ENCODE data around the gene PAQR5. TPM values are rescaled to one million over a fixed set of nuclear protein-coding genes. Genes with fewer than 3 reads are reported as not detected.

Gene PAQR5
- total RNA-seq, 1 donor, result under 0.01 TPM

DNA sequence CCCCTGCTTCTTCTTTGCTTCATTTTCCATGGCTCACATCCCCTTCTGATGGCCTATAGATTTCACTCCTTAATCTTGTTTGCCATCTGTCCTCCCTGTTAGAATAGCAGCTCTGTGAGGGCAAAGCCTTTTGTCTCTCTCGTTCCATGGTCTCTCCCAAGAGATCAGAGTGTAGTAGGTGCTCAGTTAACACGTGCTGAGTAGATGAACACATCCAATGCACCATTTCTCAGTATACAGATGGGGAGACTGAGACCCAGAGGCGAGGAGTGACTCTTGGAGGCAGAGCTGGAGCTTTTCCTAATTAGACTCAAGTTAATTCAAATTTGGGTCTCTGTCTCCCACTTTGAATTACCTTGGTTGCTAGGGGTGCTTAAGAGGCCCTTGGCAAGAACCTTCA, 4.2 kb downstream of the PAQR5 start:
- Histone ChIP-seq H3K4me3 (ENCODE audit: low read length) (no peak overlapping the region), H3K9me3 (ENCODE audit: low read depth, low read length) (no peaks in the 10 kb centered on the region), H3K27me3 (ENCODE audit: insufficient read depth, low read length) (peaks cover 23% of the 10 kb centered on the region), H3K4me1 (ENCODE audit: insufficient read depth, low read length) (peaks cover 5% of the 10 kb centered on the region)

DNA sequence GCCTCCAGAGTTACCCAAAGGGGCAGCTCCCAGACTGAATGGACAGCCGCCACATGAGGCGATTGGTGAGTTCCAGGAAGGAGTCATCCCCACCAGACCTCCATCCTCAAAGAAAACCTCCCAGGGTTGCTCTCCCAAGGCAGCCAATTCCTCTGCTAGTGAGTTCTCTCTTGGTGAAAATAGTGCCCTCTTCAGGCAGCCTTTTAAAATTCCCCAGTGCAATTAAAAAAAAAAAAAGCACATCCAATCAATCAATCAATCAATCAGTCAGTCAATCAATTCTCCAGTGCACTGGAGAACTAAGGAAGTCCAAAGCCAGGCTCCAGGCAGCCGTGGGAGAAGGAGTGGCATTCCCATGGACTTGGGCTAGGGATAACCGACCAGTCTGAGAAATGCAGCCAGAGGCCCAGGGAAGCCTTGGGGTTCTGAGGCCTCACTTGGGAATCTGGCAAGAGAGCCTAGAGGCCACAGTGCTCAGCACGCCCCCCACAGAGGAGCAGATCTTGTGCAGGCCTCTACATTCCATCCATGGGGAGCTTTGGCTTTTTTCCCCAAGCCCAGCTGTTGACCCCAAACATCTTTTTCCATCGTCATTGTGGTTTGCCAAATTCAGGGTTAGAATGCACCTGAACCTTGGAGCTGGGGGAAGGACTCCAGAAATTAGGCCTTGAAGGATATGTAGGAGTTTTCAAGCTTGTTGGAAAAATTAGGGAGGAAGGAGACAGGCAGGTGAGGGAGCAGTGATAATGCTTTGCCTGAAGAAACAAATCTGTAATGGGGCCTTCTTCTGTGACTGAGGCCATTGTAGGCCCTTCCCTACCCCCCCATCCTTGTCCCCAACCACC, 4.8 kb downstream of the PAQR5 start:
- Histone ChIP-seq H3K9me3 (ENCODE audit: low read depth, low read length) (no peaks in the 10 kb centered on the region), H3K27me3 (ENCODE audit: insufficient read depth, low read length) (peaks cover 16% of the 10 kb centered on the region), H3K4me3 (ENCODE audit: low read length) (no peak overlapping the region), H3K4me1 (ENCODE audit: insufficient read depth, low read length) (peaks cover 5% of the 10 kb centered on the region)

GRCh38 chr15:69304182-69304545, 5.5 kb downstream of the PAQR5 start:
- Histone ChIP-seq H3K4me3 (ENCODE audit: low read length) (no peak overlapping the region), H3K27me3 (ENCODE audit: insufficient read depth, low read length) (peaks cover 16% of the 10 kb centered on the region), H3K4me1 (ENCODE audit: insufficient read depth, low read length) (peaks cover 5% of the 10 kb centered on the region), H3K9me3 (ENCODE audit: low read depth, low read length) (no peaks in the 10 kb centered on the region)

- H3K4me1 ChIP-seq (ENCODE audit: insufficient read depth, low read length), result no peaks in the 10 kb centered on the region
- no peaks in the 10 kb centered on the region for H3K9me3 ChIP-seq (ENCODE audit: low read depth, low read length)
- no peak overlapping the region for H3K4me3 ChIP-seq (ENCODE audit: low read length)
- peaks cover 6% of the 10 kb centered on the region for H3K27me3 ChIP-seq (ENCODE audit: insufficient read depth, low read length)
Observed at GRCh38 chr15:69305204-69305931, 6.7 kb downstream of the PAQR5 start.

DNA sequence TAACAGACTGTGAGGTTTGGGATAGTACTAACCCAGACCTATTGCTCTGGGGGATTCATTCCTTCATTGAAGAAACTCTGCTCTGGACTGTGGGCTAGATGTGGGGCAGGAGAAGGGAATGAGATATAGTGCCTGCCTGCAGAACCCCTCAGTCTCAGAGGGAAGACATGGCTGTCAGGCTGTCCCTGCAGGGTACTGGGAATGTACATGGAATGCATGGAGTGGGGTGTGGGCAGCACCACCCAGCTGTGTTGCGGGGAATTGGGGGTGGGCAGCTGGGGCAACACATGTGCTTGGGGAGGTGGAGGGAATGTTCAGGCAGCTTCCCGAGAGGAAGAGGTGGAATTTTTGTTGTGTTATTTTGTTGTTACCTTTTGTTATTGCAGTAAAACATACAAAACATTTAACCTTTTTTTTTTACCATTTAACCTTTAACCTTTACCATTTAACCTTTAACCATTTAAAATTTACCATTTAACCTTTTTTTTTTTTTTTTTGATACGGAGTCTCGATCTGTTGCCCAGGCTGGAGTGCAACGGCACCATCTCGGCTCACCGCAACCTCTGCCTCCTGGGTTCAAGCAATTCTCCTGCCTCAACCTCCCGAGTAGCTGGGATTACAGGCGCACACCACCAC, 7.3 kb downstream of the PAQR5 start:
- peaks cover 5% of the 10 kb centered on the region for H3K27me3 ChIP-seq (ENCODE audit: insufficient read depth, low read length)

DNA sequence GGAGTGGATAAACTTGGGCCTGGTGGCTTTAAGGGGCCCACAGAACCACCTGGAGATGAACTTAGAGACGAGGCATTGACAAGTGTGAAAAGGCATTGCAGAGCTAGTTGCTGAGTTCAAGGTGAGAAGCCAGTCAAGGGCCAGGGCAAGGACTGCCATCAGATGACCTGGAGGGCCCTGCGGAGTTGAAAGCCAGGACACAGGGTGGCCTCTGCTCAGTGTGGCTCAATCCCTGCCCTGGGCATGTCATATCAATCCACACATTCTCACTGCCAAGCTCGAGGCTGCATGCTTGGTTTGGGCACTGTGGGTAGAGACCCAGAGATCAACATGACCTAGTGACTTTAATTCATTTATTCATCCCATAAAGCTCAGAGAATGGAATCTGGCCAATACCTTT, 9.2 kb downstream of the PAQR5 start:
- no peaks in the 10 kb centered on the region for H3K9me3 ChIP-seq (ENCODE audit: low read depth, low read length)
- H3K4me3 ChIP-seq (ENCODE audit: low read length), result no peak overlapping the region
- no peaks in the 10 kb centered on the region for H3K27me3 ChIP-seq (ENCODE audit: insufficient read depth, low read length)
- H3K4me1 ChIP-seq (ENCODE audit: insufficient read depth, low read length), result peaks cover 3% of the 10 kb centered on the region

More for the DNA sequence above, 7.3 kb downstream of the PAQR5 start:
- H3K4me3 ChIP-seq (ENCODE audit: low read length), result no peak overlapping the region
- no peaks in the 10 kb centered on the region for H3K4me1 ChIP-seq (ENCODE audit: insufficient read depth, low read length)
- H3K9me3 ChIP-seq (ENCODE audit: low read depth, low read length), result no peaks in the 10 kb centered on the region

- no peak overlapping the region for H3K4me3 ChIP-seq (ENCODE audit: low read length)
- peaks cover 13% of the 10 kb centered on the region for H3K4me1 ChIP-seq (ENCODE audit: insufficient read depth, low read length)
- H3K27me3 ChIP-seq (ENCODE audit: insufficient read depth, low read length), result no peaks in the 10 kb centered on the region
- no peaks in the 10 kb centered on the region for H3K9me3 ChIP-seq (ENCODE audit: low read depth, low read length)
Observed at GRCh38 chr15:69308949-69309348, 10.2 kb downstream of the PAQR5 start.

DNA sequence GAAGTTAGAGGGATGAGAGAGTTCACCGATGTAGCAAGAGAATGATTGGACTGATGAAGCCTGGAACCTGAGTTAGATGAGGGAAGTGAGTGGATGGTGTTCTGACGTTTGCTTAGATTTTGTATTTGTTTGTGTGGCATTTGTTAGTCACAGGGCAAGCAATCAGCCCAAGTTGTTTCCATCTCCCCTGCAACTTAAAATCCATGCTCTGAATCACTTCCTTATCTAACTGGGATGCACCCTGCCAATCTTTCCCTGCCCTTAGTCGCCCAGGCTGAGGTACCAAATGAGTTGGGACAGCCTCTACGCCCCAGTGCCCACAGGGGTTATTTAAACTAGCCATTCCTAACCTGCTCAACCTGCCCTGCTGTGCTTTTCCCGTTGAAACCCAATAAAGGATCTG, 12.6 kb downstream of the PAQR5 start:
- Histone ChIP-seq H3K27me3 (ENCODE audit: insufficient read depth, low read length) (no peaks in the 10 kb centered on the region), H3K9me3 (ENCODE audit: low read depth, low read length) (no peaks in the 10 kb centered on the region), H3K4me1 (ENCODE audit: insufficient read depth, low read length) (peaks cover 17% of the 10 kb centered on the region), H3K4me3 (ENCODE audit: low read length) (no peak overlapping the region)

DNA sequence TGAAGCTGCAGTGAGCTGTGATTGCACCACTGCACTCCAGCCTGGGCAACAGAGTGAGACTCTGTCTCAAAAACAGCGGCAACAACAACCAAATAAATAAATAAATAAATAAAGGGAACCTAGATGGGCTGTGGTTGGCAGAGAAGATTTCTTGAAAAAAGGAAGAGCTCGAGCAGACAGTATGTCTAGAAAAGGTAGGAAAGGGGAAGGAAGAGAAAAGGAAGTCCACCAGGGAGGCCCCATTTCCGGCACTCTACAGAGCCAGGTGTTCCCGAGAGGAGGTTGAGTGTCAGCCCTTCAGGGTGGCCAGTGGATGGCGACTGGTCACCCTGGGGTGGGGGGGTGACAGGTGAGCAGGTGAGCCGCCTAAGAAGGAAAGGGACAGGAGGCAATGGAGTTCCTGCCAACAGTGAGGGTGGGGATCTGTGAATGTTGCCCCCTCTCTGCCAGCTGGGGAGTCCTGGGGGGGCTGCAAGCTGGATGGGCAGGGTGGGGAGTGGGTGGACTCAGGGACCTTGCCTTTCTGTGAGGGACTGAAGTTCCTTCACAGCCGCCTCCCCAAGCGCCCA, 14.8 kb downstream of the PAQR5 start:
- H3K4me3 ChIP-seq (ENCODE audit: low read length), result no peak overlapping the region
- H3K9me3 ChIP-seq (ENCODE audit: low read depth, low read length), result no peaks in the 10 kb centered on the region
- no peaks in the 10 kb centered on the region for H3K27me3 ChIP-seq (ENCODE audit: insufficient read depth, low read length)
- H3K4me1 ChIP-seq (ENCODE audit: insufficient read depth, low read length), result peaks cover 17% of the 10 kb centered on the region

DNA sequence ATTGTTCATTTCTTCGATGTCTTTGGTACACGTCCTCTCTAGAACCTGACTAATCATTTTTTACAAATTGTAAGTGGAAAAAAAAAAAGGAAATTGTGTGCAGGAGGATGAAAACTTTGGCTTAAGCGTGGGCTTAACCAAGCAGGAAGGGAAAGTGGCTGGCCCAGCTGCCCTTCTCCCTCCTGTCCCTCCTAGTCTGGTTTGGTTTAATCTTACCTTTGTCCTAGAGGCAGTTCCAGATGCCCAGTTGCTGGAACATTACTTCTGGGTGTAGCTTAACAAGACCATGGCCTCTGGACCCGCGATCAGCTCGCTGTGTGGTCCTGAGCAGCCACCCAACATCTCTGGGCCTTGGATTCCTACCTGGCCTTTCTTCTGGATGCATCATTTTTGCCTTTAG, 15.4 kb downstream of the PAQR5 start:
- H3K9me3 ChIP-seq (ENCODE audit: low read depth, low read length), result no peaks in the 10 kb centered on the region
- H3K4me3 ChIP-seq (ENCODE audit: low read length), result no peak overlapping the region
- H3K4me1 ChIP-seq (ENCODE audit: insufficient read depth, low read length), result peaks cover 17% of the 10 kb centered on the region
- H3K27me3 ChIP-seq (ENCODE audit: insufficient read depth, low read length), result no peaks in the 10 kb centered on the region

GRCh38 chr15:69314736-69315135, 16.0 kb downstream of the PAQR5 start:
- Histone ChIP-seq H3K27me3 (ENCODE audit: insufficient read depth, low read length) (no peaks in the 10 kb centered on the region), H3K9me3 (ENCODE audit: low read depth, low read length) (no peaks in the 10 kb centered on the region), H3K4me1 (ENCODE audit: insufficient read depth, low read length) (peaks cover 17% of the 10 kb centered on the region), H3K4me3 (ENCODE audit: low read length) (no peak overlapping the region)

GRCh38 chr15:69315402-69316110, 16.8 kb downstream of the PAQR5 start:
- Histone ChIP-seq H3K4me1 (ENCODE audit: insufficient read depth, low read length) (peaks cover 17% of the 10 kb centered on the region), H3K27me3 (ENCODE audit: insufficient read depth, low read length) (no peaks in the 10 kb centered on the region), H3K4me3 (ENCODE audit: low read length) (no peak overlapping the region), H3K9me3 (ENCODE audit: low read depth, low read length) (no peaks in the 10 kb centered on the region)

DNA sequence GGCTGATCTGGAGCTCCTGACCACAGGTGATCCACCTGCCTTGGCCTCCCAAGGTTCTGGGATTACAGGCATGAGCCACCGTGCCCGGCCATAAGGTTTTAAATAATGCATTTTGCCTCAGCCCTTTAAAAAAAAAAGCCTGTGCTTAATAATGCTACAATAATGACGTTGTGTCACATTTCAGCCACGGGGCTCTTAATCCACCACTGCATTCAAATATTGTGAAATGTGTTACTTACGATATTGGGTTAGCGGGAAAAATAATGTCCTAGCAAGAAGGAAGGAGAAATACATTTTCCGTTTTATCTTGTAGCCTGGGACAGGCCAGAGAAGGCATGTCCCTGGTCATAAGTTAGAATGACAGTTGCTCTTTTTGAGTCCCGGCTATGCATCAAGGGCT, 17.6 kb downstream of the PAQR5 start:
- Histone ChIP-seq H3K9me3 (ENCODE audit: low read depth, low read length) (no peaks in the 10 kb centered on the region), H3K4me3 (ENCODE audit: low read length) (no peak overlapping the region)

DNA sequence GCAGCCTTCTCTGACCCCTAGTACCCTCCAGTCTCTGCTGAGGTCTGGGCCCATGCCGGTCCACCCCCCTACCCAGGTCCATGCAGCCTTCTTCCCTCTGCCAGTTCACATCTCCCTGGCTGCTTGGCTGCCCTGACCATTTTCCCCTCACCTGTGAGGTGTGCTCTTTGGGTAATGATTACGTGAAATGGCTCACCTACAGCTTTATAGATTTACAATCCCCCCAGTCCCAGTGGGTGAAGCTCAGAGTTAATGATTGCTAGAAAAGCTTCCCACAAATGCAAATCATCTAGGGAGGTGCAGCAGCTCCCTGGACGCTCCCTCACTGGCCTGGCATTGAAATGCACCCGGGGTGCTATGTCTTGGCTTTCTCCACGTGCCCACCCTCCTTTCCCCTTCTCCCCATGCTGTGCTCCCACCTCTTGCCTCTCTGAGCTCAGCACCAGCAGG, 18.7 kb downstream of the PAQR5 start:
- Histone ChIP-seq H3K9me3 (ENCODE audit: low read depth, low read length) (no peaks in the 10 kb centered on the region), H3K4me1 (ENCODE audit: insufficient read depth, low read length) (peaks cover 17% of the 10 kb centered on the region), H3K27me3 (ENCODE audit: insufficient read depth, low read length) (no peaks in the 10 kb centered on the region), H3K4me3 (ENCODE audit: low read length) (no peak overlapping the region)

More for the DNA sequence above, 17.6 kb downstream of the PAQR5 start:
- Histone ChIP-seq H3K27me3 (ENCODE audit: insufficient read depth, low read length) (no peaks in the 10 kb centered on the region), H3K4me1 (ENCODE audit: insufficient read depth, low read length) (peaks cover 17% of the 10 kb centered on the region)
